HepG2 (cell line): ENCODE data around the gene ATG16L2. TPM values are rescaled to one million over a fixed set of nuclear protein-coding genes. Genes with fewer than 3 reads are reported as not detected.

Experiments used
- AKAP8 ChIP-seq: sonication (generic); formaldehyde crosslinking; IDR thresholded peaks from 2 replicates; pipeline ENCODE4 v1.5.1; 2020; ENCODE audit warnings: mild to moderate bottlenecking, missing genetic modification reagents
- ARID5B ChIP-seq: IDR thresholded peaks from 2 replicates; pipeline ENCODE4 v1.4.0; 2020; ENCODE audit warnings: mild to moderate bottlenecking, missing genetic modification reagents
- ATAD3A ChIP-seq: sonication (generic); formaldehyde crosslinking; IDR thresholded peaks from 2 replicates; pipeline ENCODE4 v1.4.0; 2020; ENCODE audit warnings: missing genetic modification reagents
- ATF3 ChIP-seq: sonication (generic); formaldehyde crosslinking; IDR thresholded peaks from 2 replicates; pipeline ENCODE4 v1.4.0; 2020; ENCODE audit warnings: missing genetic modification reagents
- HOXA9 ChIP-seq: sonication (generic); formaldehyde crosslinking; IDR thresholded peaks from 2 replicates; pipeline ENCODE4 v1.8.1; 2022; ENCODE audit warnings: missing genetic modification reagents, mild to moderate bottlenecking, moderate library complexity, borderline replicate concordance
- NAIF1 ChIP-seq: sonication (generic); formaldehyde crosslinking; IDR thresholded peaks from 2 replicates; pipeline ENCODE4 v1.5.0; 2020; ENCODE audit warnings: mild to moderate bottlenecking, missing genetic modification reagents, borderline replicate concordance
- NR2F1 ChIP-seq, 2 experiments: fragments of 450-650 bp in 1 of 2; formaldehyde crosslinking in 1 of 2; IDR thresholded peaks; 2 replicates each; pipeline versions ENCODE4 v1.5.0 to v1.6.1; 2016 to 2020; ENCODE audit warnings: mild to moderate bottlenecking in 1 of 2, missing compliant biosample characterization in 1 of 2, missing genetic modification reagents in 1 of 2, moderate library complexity in 1 of 2
- NR2F6 ChIP-seq, 2 experiments: IDR thresholded peaks; 2 replicates each; pipeline ENCODE4 v1.6.1; 2016; ENCODE audit warnings: antibody characterized with exemption in 1 of 2, mild to moderate bottlenecking in 1 of 2
- POLR2AphosphoS5 ChIP-seq: IDR thresholded peaks from 2 replicates; pipeline ENCODE4 v1.6.1; 2012; ENCODE audit warnings: low read depth, low read length
- RCOR2 ChIP-seq: IDR thresholded peaks from 2 replicates; pipeline ENCODE4 v1.6.1; 2016; ENCODE audit warnings: missing biosample characterization, missing genetic modification reagents
- SMARCC2 ChIP-seq: fragments of 450-650 bp; IDR thresholded peaks from 2 replicates; pipeline ENCODE4 v1.6.1; 2017; ENCODE audit warnings: antibody characterized with exemption, mild to moderate bottlenecking
- TARDBP ChIP-seq: sonication (generic); formaldehyde crosslinking; IDR thresholded peaks from 2 replicates; pipeline ENCODE4 v1.8.0; 2022; ENCODE audit warnings: mild to moderate bottlenecking, missing genetic modification reagents
- ZBTB3 ChIP-seq: sonication (generic); formaldehyde crosslinking; IDR thresholded peaks from 2 replicates; pipeline ENCODE4 v1.4.0; 2020; ENCODE audit warnings: low read depth, mild to moderate bottlenecking, moderate library complexity, missing genetic modification reagents, borderline replicate concordance
- ZNF451 ChIP-seq: sonication (generic); formaldehyde crosslinking; IDR thresholded peaks from 2 replicates; pipeline ENCODE4 v1.5.0; 2020; ENCODE audit warnings: mild to moderate bottlenecking, missing genetic modification reagents
- ZNF557 ChIP-seq: sonication (generic); formaldehyde crosslinking; IDR thresholded peaks from 2 replicates; pipeline ENCODE4 v1.4.0; 2020; ENCODE audit warnings: missing genetic modification reagents
- ZNF616 ChIP-seq: sonication (generic); formaldehyde crosslinking; IDR thresholded peaks from 2 replicates; pipeline ENCODE4 v1.5.0; 2020; ENCODE audit warnings: low read depth, mild to moderate bottlenecking, missing genetic modification reagents
- polyA plus RNA-seq, 8 experiments: library from polyadenylated mRNA; depleted of rRNA in 3 of 8; stranded (reverse) in 7 of 8; unstranded in 1 of 8; fragments of >200 nt; fragmentation: Illumina TruSeq in 4 of 8; extraction: Trizol in 4 of 8; gene quantifications; 2 replicates each; pipeline versions ENCODE4 v1.2.1 to v1.2.3, GENCODE V29; 2011 to 2016; ENCODE audit warnings: low read depth in 4 of 8, missing spikeins in 1 of 8, mixed read lengths in 1 of 8; ENCODE audit not compliant: insufficient read depth in 1 of 8
- total RNA-seq, 5 experiments: library from RNA; depleted of rRNA; stranded (reverse); fragments of >200 nt; fragmentation: Illumina TruSeq; extraction: Trizol; gene quantifications; 2 replicates each; pipeline ENCODE4 v1.2.3, GENCODE V29; 2016; ENCODE audit warnings: low read depth in 1 of 5
- TF ChIP-seq, protein P1 (sequence below): IDR thresholded peaks from 2 replicates; pipeline ENCODE4 v1.6.1; 2016; ENCODE audit warnings: missing biosample characterization, missing genetic modification reagents, low read depth
- TF ChIP-seq, protein P2 (sequence below): sonication (generic); formaldehyde crosslinking; IDR thresholded peaks from 2 replicates; pipeline ENCODE4 v1.4.0; 2020; ENCODE audit warnings: missing genetic modification reagents
- TF ChIP-seq, protein P3 (sequence below): sonication (generic); formaldehyde crosslinking; IDR thresholded peaks from 2 replicates; pipeline ENCODE4 v1.9.0; 2022; ENCODE audit warnings: low read depth, missing genetic modification reagents

The ATG16L2 gene
- total and polyA plus RNA-seq, 2 of the 13 experiments (the other 11 are each of a cell fraction or from before 2014, with no cell fraction given) = 6.2 to 14.8 TPM

GRCh38 chr11:72786305-72787215 lies 27.7 kb upstream of the ATG16L2 start (continued):
- TF ChIP-seq ARID5B (CRISPR knock-in tag) = peak; percentile 64
- no peak for TF ChIP-seq ZNF616 (CRISPR knock-in tag)
- TF ChIP-seq NR2F1 (CRISPR knock-in tag; IDR thresholded peaks at IDR 0.05) = no peak
- TF ChIP-seq AKAP8 (CRISPR knock-in tag) = peak; percentile 32; the same call in 1 of the 2 replicates
- TF ChIP-seq ZNF451 = no peak
- no peak for TF ChIP-seq ATF3 (CRISPR knock-in tag)
- TF ChIP-seq SMARCC2 = no peak
- no peak for TF ChIP-seq HOXA9
- TF ChIP-seq ZNF557 = no peak
- TF ChIP-seq NAIF1 = no peak
- TF ChIP-seq, protein P1, sequence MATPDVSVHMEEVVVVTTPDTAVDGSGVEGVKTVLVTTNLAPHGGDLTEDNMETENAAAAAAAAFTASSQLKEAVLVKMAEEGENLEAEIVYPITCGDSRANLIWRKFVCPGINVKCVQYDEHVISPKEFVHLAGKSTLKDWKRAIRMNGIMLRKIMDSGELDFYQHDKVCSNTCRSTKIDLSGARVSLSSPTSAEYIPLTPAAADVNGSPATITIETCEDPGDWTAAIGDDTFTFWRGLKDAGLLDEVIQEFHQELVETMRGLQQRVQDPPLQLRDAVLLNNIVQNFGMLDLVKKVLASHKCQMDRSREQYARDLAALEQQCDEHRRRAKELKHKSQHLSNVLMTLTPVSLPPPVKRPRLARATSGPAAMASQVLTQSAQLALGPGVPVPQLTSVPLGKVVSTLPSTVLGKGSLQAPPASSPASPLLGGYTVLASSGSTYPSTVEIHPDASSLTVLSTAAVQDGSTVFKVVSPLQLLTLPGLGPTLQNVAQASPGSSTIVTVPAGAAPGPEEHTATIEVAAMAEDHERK = no peak
- TF ChIP-seq TARDBP = 0 out of 2 replicates have a peak, but pooled peaks have one; percentile 44
- TF ChIP-seq RCOR2 (CRISPR knock-in tag) = no peak
- TF ChIP-seq, protein P2, sequence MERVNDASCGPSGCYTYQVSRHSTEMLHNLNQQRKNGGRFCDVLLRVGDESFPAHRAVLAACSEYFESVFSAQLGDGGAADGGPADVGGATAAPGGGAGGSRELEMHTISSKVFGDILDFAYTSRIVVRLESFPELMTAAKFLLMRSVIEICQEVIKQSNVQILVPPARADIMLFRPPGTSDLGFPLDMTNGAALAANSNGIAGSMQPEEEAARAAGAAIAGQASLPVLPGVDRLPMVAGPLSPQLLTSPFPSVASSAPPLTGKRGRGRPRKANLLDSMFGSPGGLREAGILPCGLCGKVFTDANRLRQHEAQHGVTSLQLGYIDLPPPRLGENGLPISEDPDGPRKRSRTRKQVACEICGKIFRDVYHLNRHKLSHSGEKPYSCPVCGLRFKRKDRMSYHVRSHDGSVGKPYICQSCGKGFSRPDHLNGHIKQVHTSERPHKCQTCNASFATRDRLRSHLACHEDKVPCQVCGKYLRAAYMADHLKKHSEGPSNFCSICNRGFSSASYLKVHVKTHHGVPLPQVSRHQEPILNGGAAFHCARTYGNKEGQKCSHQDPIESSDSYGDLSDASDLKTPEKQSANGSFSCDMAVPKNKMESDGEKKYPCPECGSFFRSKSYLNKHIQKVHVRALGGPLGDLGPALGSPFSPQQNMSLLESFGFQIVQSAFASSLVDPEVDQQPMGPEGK (CRISPR knock-in tag) = peak; percentile 62; the same call in 1 of the 2 replicates
- TF ChIP-seq, protein P3, sequence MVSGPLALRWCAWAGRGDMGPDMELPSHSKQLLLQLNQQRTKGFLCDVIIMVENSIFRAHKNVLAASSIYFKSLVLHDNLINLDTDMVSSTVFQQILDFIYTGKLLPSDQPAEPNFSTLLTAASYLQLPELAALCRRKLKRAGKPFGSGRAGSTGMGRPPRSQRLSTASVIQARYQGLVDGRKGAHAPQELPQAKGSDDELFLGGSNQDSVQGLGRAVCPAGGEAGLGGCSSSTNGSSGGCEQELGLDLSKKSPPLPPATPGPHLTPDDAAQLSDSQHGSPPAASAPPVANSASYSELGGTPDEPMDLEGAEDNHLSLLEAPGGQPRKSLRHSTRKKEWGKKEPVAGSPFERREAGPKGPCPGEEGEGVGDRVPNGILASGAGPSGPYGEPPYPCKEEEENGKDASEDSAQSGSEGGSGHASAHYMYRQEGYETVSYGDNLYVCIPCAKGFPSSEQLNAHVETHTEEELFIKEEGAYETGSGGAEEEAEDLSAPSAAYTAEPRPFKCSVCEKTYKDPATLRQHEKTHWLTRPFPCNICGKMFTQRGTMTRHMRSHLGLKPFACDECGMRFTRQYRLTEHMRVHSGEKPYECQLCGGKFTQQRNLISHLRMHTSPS = no peak
- TF ChIP-seq ATAD3A (CRISPR knock-in tag) = no peak
- TF ChIP-seq ZBTB3 (CRISPR knock-in tag) = no peak
- peak; percentile 68 for TF ChIP-seq NR2F6 (IDR thresholded peaks at IDR 0.05)
- TF ChIP-seq NR2F6 (CRISPR knock-in tag; IDR thresholded peaks at IDR 0.05) = peak; percentile 81; the same call in 1 of the 2 replicates
- no peak for TF ChIP-seq POLR2AphosphoS5
